H1 (cell line): Measurements from ENCODE around the gene WDR59. TPM values are rescaled to one million over a fixed set of nuclear protein-coding genes. Genes with fewer than 3 reads are reported as not detected.
"Not testable (repeated sequence)": the region's sequence is repeated elsewhere in the genome, so short reads cannot be mapped to it uniquely, and the experiment has no call there.

ENCODE experiments used
- CTCF ChIA-PET: fragments of 300-600 bp; sonication (Branson Sonifier 250); formaldehyde crosslinking; loops from one replicate; lab custom pipeline; 2021; ENCODE audit not compliant: partially characterized antibody; lab: Charles Lee
- POLR2A ChIA-PET: fragments of 300-600 bp; sonication (Branson Sonifier 250); formaldehyde crosslinking; loops from one replicate; lab custom pipeline; 2021; ENCODE audit warnings: inconsistent platforms; ENCODE audit not compliant: partially characterized antibody; lab: Charles Lee
- DNase-seq, 2 experiments: peaks; one replicate each; pipeline versions ENCODE4 v3.0.0 to v3.0.0-alpha.2; 2010 to 2022; ENCODE audit warnings: low spot score in 2 of 2, low read depth in 1 of 2, mixed read lengths in 1 of 2
- FAIRE-seq: peaks from 2 replicates; lab custom pipeline; 2011; peaks lifted over from hg19 to GRCh38; lab: Jason Lieb, UNC
- H2AFZ ChIP-seq: 2 replicates; pipeline ENCODE4 v1.8.1; 2012; ENCODE audit warnings: low read length, inconsistent platforms
- H2AK5ac ChIP-seq: 2 replicates; pipeline ENCODE4 v1.6.1; 2013; ENCODE audit warnings: low read depth, low read length
- H2BK120ac ChIP-seq: replicated peaks from 2 replicates; pipeline ENCODE3; 2013; ENCODE audit warnings: low read depth, low read length, inconsistent platforms
- H2BK12ac ChIP-seq: 2 replicates; pipeline ENCODE4 v1.6.1; 2013; ENCODE audit warnings: low read depth, low read length
- H2BK15ac ChIP-seq: 2 replicates; pipeline ENCODE4 v1.6.1; 2013; ENCODE audit warnings: low read length
- H2BK20ac ChIP-seq: 2 replicates; pipeline ENCODE4 v1.6.1; 2013; ENCODE audit warnings: low read length
- H2BK5ac ChIP-seq: 2 replicates; pipeline ENCODE4 v1.6.1; 2013; ENCODE audit warnings: low read depth, low read length
- H3K14ac ChIP-seq: 2 replicates; pipeline ENCODE4 v1.6.1; 2013; ENCODE audit warnings: inconsistent platforms; ENCODE audit not compliant: insufficient read length
- H3K18ac ChIP-seq: 2 replicates; pipeline ENCODE4 v1.6.1; 2013; ENCODE audit warnings: low read length; ENCODE audit errors: extremely low read depth
- H3K23ac ChIP-seq: 2 replicates; pipeline ENCODE4 v1.6.1; 2013; ENCODE audit warnings: inconsistent platforms; ENCODE audit not compliant: insufficient read length
- H3K23me2 ChIP-seq: 2 replicates; pipeline ENCODE4 v1.6.1; 2013; ENCODE audit warnings: low read depth, low read length
- H3K27ac ChIP-seq: 2 replicates; pipeline ENCODE4 v1.6.1; 2011; ENCODE audit warnings: low read depth, low read length, inconsistent platforms
- H3K27me3 ChIP-seq, 4 experiments: replicated peaks in 1 of 4; 1 replicate in 1 of 4; 2 replicates in 3 of 4; pipeline versions ENCODE4 v1.6.1 to v1.8.1; 2011 to 2013; ENCODE audit warnings: low read length in 3 of 4, mild to moderate bottlenecking in 3 of 4, inconsistent platforms in 2 of 4, mixed read lengths in 2 of 4, moderate library complexity in 1 of 4; ENCODE audit not compliant: control insufficient read depth in 3 of 4, insufficient read depth in 3 of 4; ENCODE audit errors: extremely low read depth in 1 of 4
- H3K36me3 ChIP-seq, 4 experiments: 2 replicates each; pipeline versions ENCODE4 v1.6.1 to v1.8.1; 2011 to 2013; ENCODE audit warnings: mild to moderate bottlenecking in 4 of 4, low read length in 3 of 4, moderate library complexity in 2 of 4, control low read depth in 1 of 4, inconsistent platforms in 1 of 4; ENCODE audit not compliant: insufficient read depth in 4 of 4, control insufficient read depth in 2 of 4
- H3K4ac ChIP-seq: replicated peaks from 2 replicates; pipeline ENCODE3; 2013; ENCODE audit warnings: low read length, low read depth, mixed read lengths, inconsistent platforms; ENCODE audit not compliant: insufficient read length
- H3K4me1 ChIP-seq, 4 experiments: replicated peaks in 1 of 4; 1 replicate in 1 of 4; 2 replicates in 3 of 4; pipeline versions ENCODE4 v1.6.1 to v1.8.1; 2011 to 2013; ENCODE audit warnings: low read length in 3 of 4, inconsistent platforms in 2 of 4, mixed read lengths in 1 of 4; ENCODE audit not compliant: insufficient read depth in 4 of 4, control insufficient read depth in 3 of 4
- H3K4me2 ChIP-seq, 2 experiments: 2 replicates each; pipeline versions ENCODE4 v1.6.1 to v1.8.1; 2011 to 2013; ENCODE audit warnings: low read depth in 2 of 2, low read length in 2 of 2, control low read depth in 1 of 2, inconsistent platforms in 1 of 2, mild to moderate bottlenecking in 1 of 2; ENCODE audit not compliant: insufficient read depth in 1 of 2
- H3K4me3 ChIP-seq, 4 experiments: fragments of 200-600, 300-600 bp in 1 of 4; sonication (generic), shearing (Covaris generic), sonication (Bioruptor Twin) in 1 of 4; 2 replicates each; pipeline versions ENCODE4 v1.5.1 to v1.8.1; 2011 to 2016; ENCODE audit warnings: low read length in 4 of 4, low read depth in 3 of 4, control low read depth in 2 of 4, inconsistent platforms in 2 of 4, mild to moderate bottlenecking in 2 of 4, mixed read lengths in 1 of 4, moderate library complexity in 1 of 4; ENCODE audit not compliant: insufficient read depth in 2 of 4; ENCODE audit errors: extremely low read depth in 1 of 4
- H3K56ac ChIP-seq: replicated peaks from 2 replicates; pipeline ENCODE3; 2013; ENCODE audit warnings: low read depth, mild to moderate bottlenecking, mixed read lengths, low read length, inconsistent platforms; ENCODE audit not compliant: insufficient read length
- H3K79me1 ChIP-seq: 2 replicates; pipeline ENCODE4 v1.6.1; 2013; ENCODE audit warnings: low read depth, low read length, control low read depth
- H3K79me2 ChIP-seq, 2 experiments: 2 replicates each; pipeline versions ENCODE4 v1.6.1 to v1.8.1; 2012 to 2013; ENCODE audit warnings: low read length in 2 of 2, mild to moderate bottlenecking in 2 of 2, inconsistent platforms in 1 of 2; ENCODE audit not compliant: insufficient read depth in 2 of 2, control insufficient read depth in 1 of 2
- H3K9ac ChIP-seq, 4 experiments: replicated peaks in 1 of 4; 1 replicate in 1 of 4; 2 replicates in 3 of 4; pipeline versions ENCODE4 v1.6.1 to v1.8.1; 2011 to 2013; ENCODE audit warnings: low read depth in 3 of 4, low read length in 3 of 4, control low read depth in 2 of 4, mild to moderate bottlenecking in 2 of 4, moderate library complexity in 2 of 4, inconsistent platforms in 1 of 4; ENCODE audit errors: extremely low read depth in 1 of 4
- H3K9me3 ChIP-seq, 2 experiments: 2 replicates each; pipeline versions ENCODE4 v1.6.1 to v1.8.1; 2012 to 2013; ENCODE audit warnings: mild to moderate bottlenecking in 2 of 2, moderate library complexity in 2 of 2, control low read depth in 1 of 2, inconsistent platforms in 1 of 2, low read depth in 1 of 2, low read length in 1 of 2, mixed read lengths in 1 of 2; ENCODE audit not compliant: insufficient read depth in 2 of 2
- H4K20me1 ChIP-seq, 2 experiments: replicated peaks in 1 of 2; 2 replicates each; pipeline versions ENCODE3 to v1.8.1; 2011 to 2013; ENCODE audit warnings: inconsistent platforms in 2 of 2, low read length in 2 of 2, mild to moderate bottlenecking in 1 of 2; ENCODE audit not compliant: insufficient read depth in 2 of 2, control insufficient read depth in 1 of 2
- H4K5ac ChIP-seq: 2 replicates; pipeline ENCODE4 v1.6.1; 2013; ENCODE audit warnings: low read length, low read depth, mixed read lengths, inconsistent platforms; ENCODE audit not compliant: insufficient read length
- H4K8ac ChIP-seq: 2 replicates; pipeline ENCODE4 v1.8.0; 2013; ENCODE audit warnings: mild to moderate bottlenecking, moderate library complexity, low read length, inconsistent platforms; ENCODE audit not compliant: insufficient read depth; ENCODE audit errors: extremely low read depth
- H4K91ac ChIP-seq: replicated peaks from 2 replicates; pipeline ENCODE3; 2013; ENCODE audit warnings: low read length, mixed read lengths, inconsistent platforms; ENCODE audit not compliant: insufficient read length
- WGBS, 2 experiments: shearing (Covaris generic) in 1 of 2; methylation state at CpG; one replicate each; pipeline versions ENCODE4 v1.1.6 to v1.1.7; 2013 to 2015; ENCODE audit warnings: low lambda C conversion rate in 2 of 2, mixed read lengths in 2 of 2, inconsistent platforms in 1 of 2, low coverage in 1 of 2, missing lambda C conversion rate in 1 of 2; ENCODE audit not compliant: insufficient replicate concordance in 2 of 2, insufficient coverage in 1 of 2, insufficient read length in 1 of 2; ENCODE audit errors: extremely low coverage in 1 of 2, missing lambda C conversion rate in 1 of 2; 5-methylcytosine and 5-hydroxymethylcytosine counted together
- polyA plus RNA-seq, 7 experiments: library from polyadenylated mRNA; depleted of rRNA in 3 of 7; stranded (reverse) in 5 of 7; unstranded in 2 of 7; fragments of >200 nt in 5 of 7; fragments of 200-250 nt in 2 of 7; gene quantifications; 1 replicate in 5 of 7; 2 replicates in 1 of 7; 4 replicates in 1 of 7; pipeline versions ENCODE4 v1.2.1 to v1.2.3, GENCODE V29; 2011 to 2013; ENCODE audit warnings: missing spikeins in 2 of 7, mixed read lengths in 2 of 7
- total RNA-seq: library from RNA; stranded (reverse); fragmentation: NEBNext Ultra II Directional; extraction: Animal tissue kit (Norgen Biotek cat#: 25700); gene quantifications from 2 replicates; pipeline ENCODE4 v1.2.1, GENCODE V29; 2021

Gene WDR59
- total and polyA plus RNA-seq, 2 of the 8 experiments (the other 6 are each of a cell fraction or from before 2014, with no cell fraction given) = 84.2 to 124 TPM

DNA sequence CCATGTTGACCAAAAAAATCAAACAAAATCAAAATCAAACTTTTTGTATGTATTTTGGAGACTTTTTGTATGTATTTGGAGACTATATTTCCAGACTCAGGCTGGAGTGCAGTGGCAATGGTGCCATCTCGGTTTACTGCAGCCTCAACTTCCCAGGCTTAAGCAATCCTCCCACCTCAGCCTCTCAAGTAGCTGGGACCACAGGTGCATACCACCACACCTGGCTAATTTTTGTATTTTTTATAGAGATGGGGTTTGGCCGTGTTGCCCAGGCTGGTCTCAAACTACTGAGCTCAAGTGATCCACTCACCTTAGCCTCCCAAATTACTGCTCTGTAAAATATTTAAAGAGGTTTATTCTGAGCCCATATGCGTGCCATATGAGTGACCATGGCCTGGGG, 4.9 kb upstream of the WDR59 start:
- H2BK15ac ChIP-seq, H4K5ac ChIP-seq, H3K9me3 ChIP-seq, H2AFZ ChIP-seq, H3K79me2 ChIP-seq, H3K23ac ChIP-seq, H2BK12ac ChIP-seq, H3K4ac ChIP-seq, H3K27ac ChIP-seq, H3K9ac ChIP-seq, H2BK5ac ChIP-seq, H3K23me2 ChIP-seq, H4K8ac ChIP-seq, H2AK5ac ChIP-seq, H3K18ac ChIP-seq, H3K27me3 ChIP-seq, H3K14ac ChIP-seq, H3K4me2 ChIP-seq, H3K79me1 ChIP-seq, DNase-seq, H3K56ac ChIP-seq, H3K4me3 ChIP-seq, H2BK20ac ChIP-seq, FAIRE-seq, H2BK120ac ChIP-seq, H4K91ac ChIP-seq, H3K4me1 ChIP-seq, H4K20me1 ChIP-seq, POLR2A ChIA-PET, H3K36me3 ChIP-seq: not testable (repeated sequence)
- CTCF ChIA-PET = interaction anchor here (0.6 to 1.1 kb wide), 2 partner anchors 121 to 279 kb away, joined by 3 read pairs; no protein-coding TSS in a partner anchor
- WGBS, 2 experiments = 89% methylated on average over 3 of the region's 3 CpGs; no CpG with 5 or more reads in 1 of the 2 experiments
